ENCODE data around the gene SSRP1. TPM values are rescaled to one million over a fixed set of nuclear protein-coding genes. Genes with fewer than 3 reads are reported as not detected.
A peak's percentile ranks its signal among the peaks of the same experiment; 100 is the strongest.

The SSRP1 gene, protein sequence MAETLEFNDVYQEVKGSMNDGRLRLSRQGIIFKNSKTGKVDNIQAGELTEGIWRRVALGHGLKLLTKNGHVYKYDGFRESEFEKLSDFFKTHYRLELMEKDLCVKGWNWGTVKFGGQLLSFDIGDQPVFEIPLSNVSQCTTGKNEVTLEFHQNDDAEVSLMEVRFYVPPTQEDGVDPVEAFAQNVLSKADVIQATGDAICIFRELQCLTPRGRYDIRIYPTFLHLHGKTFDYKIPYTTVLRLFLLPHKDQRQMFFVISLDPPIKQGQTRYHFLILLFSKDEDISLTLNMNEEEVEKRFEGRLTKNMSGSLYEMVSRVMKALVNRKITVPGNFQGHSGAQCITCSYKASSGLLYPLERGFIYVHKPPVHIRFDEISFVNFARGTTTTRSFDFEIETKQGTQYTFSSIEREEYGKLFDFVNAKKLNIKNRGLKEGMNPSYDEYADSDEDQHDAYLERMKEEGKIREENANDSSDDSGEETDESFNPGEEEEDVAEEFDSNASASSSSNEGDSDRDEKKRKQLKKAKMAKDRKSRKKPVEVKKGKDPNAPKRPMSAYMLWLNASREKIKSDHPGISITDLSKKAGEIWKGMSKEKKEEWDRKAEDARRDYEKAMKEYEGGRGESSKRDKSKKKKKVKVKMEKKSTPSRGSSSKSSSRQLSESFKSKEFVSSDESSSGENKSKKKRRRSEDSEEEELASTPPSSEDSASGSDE
- total RNA-seq (2021; ENCODE audit: unreplicated experiment): 173 TPM
- 153 TPM for polyA plus RNA-seq (2012; ENCODE audit: insufficient read length)
- percentile 93 among the genes with signal in this experiment for Bru-seq, nascent RNA
- BruChase-seq, experiment 1, labeled RNA remaining after a 2-hour chase: percentile 94 among the genes with signal in this experiment
- BruChase-seq, experiment 2, labeled RNA remaining after a 6-hour chase: percentile 98 among the genes with signal in this experiment
- long read RNA-seq, transcript SSRP1-201 (17 exons, 2,819 nt): major isoform, 149 of 296 reads
- long read RNA-seq, partial matches to known transcripts: 131 of 296 reads
- long read RNA-seq, other reads (novel, unspliced or antisense): 16 of 296 reads

DNA sequence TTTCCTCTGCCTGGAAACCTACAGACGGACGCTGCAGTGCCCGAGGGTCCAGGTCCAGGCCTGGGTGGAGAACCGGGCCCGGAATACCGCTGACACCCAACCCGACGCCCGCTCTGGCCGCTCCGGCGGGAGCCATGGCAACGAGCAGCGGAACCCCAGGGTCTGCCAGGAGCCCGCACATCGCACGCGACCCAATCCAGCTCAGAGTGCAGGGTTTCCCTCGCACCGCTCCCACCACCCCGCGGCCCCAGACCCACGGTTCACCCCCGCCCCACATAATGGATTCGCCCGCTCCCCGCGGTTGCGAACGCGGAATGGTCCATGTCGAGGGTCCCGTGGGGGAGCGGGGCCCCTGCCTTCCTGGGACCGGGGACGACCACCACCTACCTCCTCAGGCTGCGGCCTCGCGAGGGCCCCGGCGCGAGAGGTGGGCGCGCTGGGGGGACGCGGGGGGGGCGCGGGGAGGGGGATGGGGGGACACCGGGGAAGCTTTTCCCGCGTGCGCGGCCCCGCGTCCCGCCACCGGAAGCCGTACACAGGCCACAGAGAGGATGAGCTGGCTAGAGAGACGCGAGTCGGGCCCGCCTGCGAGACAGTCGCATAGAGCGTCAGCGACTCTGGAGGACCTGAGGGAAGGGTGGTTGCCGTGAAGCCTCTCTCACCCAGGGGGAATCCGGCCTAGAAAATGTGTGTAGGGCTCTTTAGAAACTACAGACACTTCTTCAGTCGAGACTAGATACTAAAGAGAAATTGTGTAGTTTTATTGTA lies at the start of gene SSRP1:
TSS of gene SSRP1 (minus strand) at position 550 of the 768 bp plus-strand sequence. CDS start 771 bp downstream, outside the sequence.
- peak within 1 kb of the TSS; percentile 85 to 87 for H3K4me3 ChIP-seq (ENCODE audit: low read depth in 2 of 2, low read length in 2 of 2)
- no peaks in the 10 kb centered on the region for H3K27me3 ChIP-seq (ENCODE audit: control insufficient read depth, insufficient read depth, low read length)
- in situ Hi-C loops (cut with HindIII; ENCODE audit: low pct_unique_long_range_greater_than_20kb, low sequenced_read_pairs) (no loop called here), intact Hi-C loops (cut with micrococcal nuclease; ENCODE audit: unreplicated experiment) (no loop called here)
- TF ChIP-seq POLR2AphosphoS5 (IDR thresholded peaks at IDR 0.05; ENCODE audit: low read depth, low read length): peak; percentile 68; the same call in 1 of the 2 replicates
- TF ChIP-seq, protein P1, sequence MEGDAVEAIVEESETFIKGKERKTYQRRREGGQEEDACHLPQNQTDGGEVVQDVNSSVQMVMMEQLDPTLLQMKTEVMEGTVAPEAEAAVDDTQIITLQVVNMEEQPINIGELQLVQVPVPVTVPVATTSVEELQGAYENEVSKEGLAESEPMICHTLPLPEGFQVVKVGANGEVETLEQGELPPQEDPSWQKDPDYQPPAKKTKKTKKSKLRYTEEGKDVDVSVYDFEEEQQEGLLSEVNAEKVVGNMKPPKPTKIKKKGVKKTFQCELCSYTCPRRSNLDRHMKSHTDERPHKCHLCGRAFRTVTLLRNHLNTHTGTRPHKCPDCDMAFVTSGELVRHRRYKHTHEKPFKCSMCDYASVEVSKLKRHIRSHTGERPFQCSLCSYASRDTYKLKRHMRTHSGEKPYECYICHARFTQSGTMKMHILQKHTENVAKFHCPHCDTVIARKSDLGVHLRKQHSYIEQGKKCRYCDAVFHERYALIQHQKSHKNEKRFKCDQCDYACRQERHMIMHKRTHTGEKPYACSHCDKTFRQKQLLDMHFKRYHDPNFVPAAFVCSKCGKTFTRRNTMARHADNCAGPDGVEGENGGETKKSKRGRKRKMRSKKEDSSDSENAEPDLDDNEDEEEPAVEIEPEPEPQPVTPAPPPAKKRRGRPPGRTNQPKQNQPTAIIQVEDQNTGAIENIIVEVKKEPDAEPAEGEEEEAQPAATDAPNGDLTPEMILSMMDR (IDR thresholded peaks at IDR 0.05): peak; percentile 29; the same call in 1 of the 2 replicates
- no peak for TF ChIP-seq TCF7L2 (IDR thresholded peaks at IDR 0.05; ENCODE audit: low read depth, low read length)
- H3K4me1 ChIP-seq (ENCODE audit: control insufficient read depth, insufficient read depth, low read length): peaks cover 22% of the 10 kb centered on the region
- ChIA-PET POLR2A (interaction anchor here (0.5 to 1.2 kb wide), 5 partner anchors 10 to 394 kb away, joined by 3 to 4 read pairs (median 3); no protein-coding TSS in a partner anchor), CTCF (interaction anchor here (0.5 kb wide), 1 partner anchor 362 kb away, joined by 5 read pairs; no protein-coding TSS in a partner anchor)
- peak within 1 kb of the TSS; percentile 91 for H3K27ac ChIP-seq (ENCODE audit: low read length)
- peaks cover 10% of the 10 kb centered on the region; the same call in 1 of the 2 replicates for H3K36me3 ChIP-seq (ENCODE audit: control insufficient read depth, insufficient read depth, low read length)
- no TSS peak for BruUV-seq (replicated peaks)
- no peak for DNase-seq (ENCODE audit: low read depth, low spot score)
- no peaks in the 10 kb centered on the region for H3K9me3 ChIP-seq (ENCODE audit: control insufficient read depth, insufficient read depth, low read depth, low read length)
- ATAC-seq: peak; percentile 99

DNA sequence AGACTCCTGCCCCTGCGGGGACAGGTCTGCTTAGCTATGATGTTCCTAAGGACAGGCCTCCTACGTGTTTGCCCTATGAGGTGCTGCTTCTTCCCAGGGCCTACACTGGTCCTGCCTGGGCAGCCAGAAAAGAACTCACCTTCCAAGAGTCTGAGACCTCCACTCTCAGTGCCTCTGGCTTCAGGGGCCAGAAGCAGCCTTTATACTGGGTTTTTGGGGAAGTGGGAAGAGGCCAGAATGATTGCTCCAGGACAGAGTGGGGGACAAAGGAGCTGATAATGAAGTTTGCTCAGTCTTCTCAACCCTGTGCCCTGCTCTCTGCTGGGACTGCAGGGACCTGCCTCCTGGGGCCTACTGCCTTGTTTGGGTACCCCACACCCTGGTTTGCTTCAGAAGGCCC lies 45.3 kb upstream of the SSRP1 start, which contains the start of gene PRG3:
TSS of gene PRG3 (minus strand) at position 176 of the 400 bp plus-strand sequence. CDS start 442 bp downstream, outside the sequence.
- no peaks in the 10 kb centered on the region for H3K9me3 ChIP-seq (ENCODE audit: control insufficient read depth, insufficient read depth, low read depth, low read length)
- intact Hi-C loops (cut with micrococcal nuclease; ENCODE audit: unreplicated experiment) (no loop called here), in situ Hi-C loops (cut with HindIII; ENCODE audit: low pct_unique_long_range_greater_than_20kb, low sequenced_read_pairs) (no loop called here)
- no peak for TF ChIP-seq POLR2AphosphoS5 (IDR thresholded peaks at IDR 0.05; ENCODE audit: low read depth, low read length)
- TF ChIP-seq, protein P2, sequence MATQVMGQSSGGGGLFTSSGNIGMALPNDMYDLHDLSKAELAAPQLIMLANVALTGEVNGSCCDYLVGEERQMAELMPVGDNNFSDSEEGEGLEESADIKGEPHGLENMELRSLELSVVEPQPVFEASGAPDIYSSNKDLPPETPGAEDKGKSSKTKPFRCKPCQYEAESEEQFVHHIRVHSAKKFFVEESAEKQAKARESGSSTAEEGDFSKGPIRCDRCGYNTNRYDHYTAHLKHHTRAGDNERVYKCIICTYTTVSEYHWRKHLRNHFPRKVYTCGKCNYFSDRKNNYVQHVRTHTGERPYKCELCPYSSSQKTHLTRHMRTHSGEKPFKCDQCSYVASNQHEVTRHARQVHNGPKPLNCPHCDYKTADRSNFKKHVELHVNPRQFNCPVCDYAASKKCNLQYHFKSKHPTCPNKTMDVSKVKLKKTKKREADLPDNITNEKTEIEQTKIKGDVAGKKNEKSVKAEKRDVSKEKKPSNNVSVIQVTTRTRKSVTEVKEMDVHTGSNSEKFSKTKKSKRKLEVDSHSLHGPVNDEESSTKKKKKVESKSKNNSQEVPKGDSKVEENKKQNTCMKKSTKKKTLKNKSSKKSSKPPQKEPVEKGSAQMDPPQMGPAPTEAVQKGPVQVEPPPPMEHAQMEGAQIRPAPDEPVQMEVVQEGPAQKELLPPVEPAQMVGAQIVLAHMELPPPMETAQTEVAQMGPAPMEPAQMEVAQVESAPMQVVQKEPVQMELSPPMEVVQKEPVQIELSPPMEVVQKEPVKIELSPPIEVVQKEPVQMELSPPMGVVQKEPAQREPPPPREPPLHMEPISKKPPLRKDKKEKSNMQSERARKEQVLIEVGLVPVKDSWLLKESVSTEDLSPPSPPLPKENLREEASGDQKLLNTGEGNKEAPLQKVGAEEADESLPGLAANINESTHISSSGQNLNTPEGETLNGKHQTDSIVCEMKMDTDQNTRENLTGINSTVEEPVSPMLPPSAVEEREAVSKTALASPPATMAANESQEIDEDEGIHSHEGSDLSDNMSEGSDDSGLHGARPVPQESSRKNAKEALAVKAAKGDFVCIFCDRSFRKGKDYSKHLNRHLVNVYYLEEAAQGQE (IDR thresholded peaks at IDR 0.05; ENCODE audit: insufficient read depth in 1 of 2, low read depth in 2 of 2, low read length in 1 of 2): no peak
- no peak for TF ChIP-seq TCF7L2 (IDR thresholded peaks at IDR 0.05; ENCODE audit: low read depth, low read length)
- no peak for TF ChIP-seq SIN3A (IDR thresholded peaks at IDR 0.05; ENCODE audit: borderline replicate concordance, insufficient read depth, low read depth, low read length)
- TF ChIP-seq, protein P1 (IDR thresholded peaks at IDR 0.05): no peak
- peaks cover 4% of the 10 kb centered on the region for H3K27me3 ChIP-seq (ENCODE audit: control insufficient read depth, insufficient read depth, low read length)
- BruUV-seq (replicated peaks): no TSS peak
- no peaks in the 10 kb centered on the region; the same call in 1 of the 2 replicates for H3K4me1 ChIP-seq (ENCODE audit: control insufficient read depth, insufficient read depth, low read length)
- POLR2A ChIA-PET: no interaction called here
- no peak within 1 kb of the TSS for H3K27ac ChIP-seq (ENCODE audit: low read length)
- CTCF ChIA-PET: no interaction called here
- DNase-seq (ENCODE audit: low read depth, low spot score) (no peak), ATAC-seq (no peak)
- no peak within 1 kb of the TSS for H3K4me3 ChIP-seq (ENCODE audit: low read depth in 2 of 2, low read length in 2 of 2)
- no peaks in the 10 kb centered on the region for H3K36me3 ChIP-seq (ENCODE audit: control insufficient read depth, insufficient read depth, low read length)
